HG03039 (cell line): ENCODE measurements around the gene FUOM.

Experiments used
- ATAC-seq: cut with Tn5 transposase; IDR thresholded peaks from one replicate; pipeline ENCODE4 v1.9.1; 2021; ENCODE audit warnings: mild to moderate bottlenecking, moderate library complexity; ENCODE audit not compliant: unreplicated experiment

The FUOM gene

GRCh38 chr10:133315847-133316246 is 42.0 kb downstream of the FUOM start:
- no peak for ATAC-seq

DNA sequence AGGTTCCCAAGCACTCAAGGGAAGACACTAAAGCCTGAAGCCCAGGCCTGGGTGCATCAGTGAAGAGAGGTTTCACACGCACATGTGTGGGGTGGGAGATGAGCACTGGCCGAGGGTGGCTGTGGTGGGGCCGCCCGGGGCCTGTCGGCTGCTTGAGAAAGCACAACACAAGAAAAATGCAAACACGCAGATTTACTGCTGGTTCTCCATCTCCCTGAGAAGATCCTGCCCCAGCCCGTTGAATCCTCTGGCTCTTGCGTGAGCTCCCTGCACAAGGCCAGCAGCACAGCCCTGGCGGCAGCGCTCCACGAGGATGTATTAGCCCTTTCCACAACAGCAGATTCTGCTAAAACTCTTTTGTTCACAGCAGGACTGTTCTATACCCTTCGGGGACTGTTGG is 42.9 kb downstream of the FUOM start:
- no peak for ATAC-seq

- ATAC-seq: no peak
Measured at GRCh38 chr10:133313192-133313591, 44.6 kb downstream of the FUOM start.

- no peak for ATAC-seq
Measured at GRCh38 chr10:133312769-133313145, 45.1 kb downstream of the FUOM start.

- ATAC-seq: no peak
Measured at GRCh38 chr10:133312016-133312768, 45.6 kb downstream of the FUOM start.

DNA sequence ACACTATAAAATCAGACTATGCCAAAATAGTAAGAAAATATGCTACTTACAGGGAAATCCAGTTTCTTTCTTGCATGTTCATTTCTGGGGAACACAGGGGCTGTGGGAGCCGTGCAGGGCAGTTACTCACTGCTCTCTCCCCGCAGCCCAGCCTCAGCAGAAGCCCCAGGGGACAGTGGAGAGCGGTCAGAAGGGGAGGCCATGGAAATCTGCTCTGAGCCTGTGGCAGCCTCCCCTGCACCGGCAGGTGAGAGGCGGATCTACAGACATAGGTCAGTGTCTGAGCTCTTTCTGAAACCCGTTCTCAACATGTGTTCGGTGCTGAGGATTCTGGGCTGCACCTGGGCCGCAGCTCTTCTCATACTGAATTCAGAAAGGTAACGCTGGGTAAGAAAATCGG is 46.2 kb downstream of the FUOM start:
- ATAC-seq: no peak

DNA sequence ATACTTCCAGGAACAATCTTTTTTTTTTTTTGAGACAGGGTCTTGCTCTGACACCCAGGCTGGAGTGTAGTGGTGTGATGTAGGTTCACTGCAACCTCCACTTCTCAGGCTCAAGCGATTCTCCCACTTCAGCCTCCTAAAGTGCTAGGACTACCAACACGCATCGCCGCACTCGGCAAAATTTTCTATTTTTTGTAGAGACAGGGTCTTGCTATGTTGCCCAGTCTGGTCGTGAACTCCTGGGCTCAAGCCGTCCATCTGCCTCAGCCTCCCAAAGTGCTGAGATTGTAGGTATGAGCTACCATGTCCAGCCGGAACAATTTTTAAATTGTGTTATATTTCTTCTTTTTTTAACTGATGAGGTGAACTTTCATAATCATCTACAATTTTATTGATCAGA is 47.0 kb downstream of the FUOM start:
- ATAC-seq: no peak

DNA sequence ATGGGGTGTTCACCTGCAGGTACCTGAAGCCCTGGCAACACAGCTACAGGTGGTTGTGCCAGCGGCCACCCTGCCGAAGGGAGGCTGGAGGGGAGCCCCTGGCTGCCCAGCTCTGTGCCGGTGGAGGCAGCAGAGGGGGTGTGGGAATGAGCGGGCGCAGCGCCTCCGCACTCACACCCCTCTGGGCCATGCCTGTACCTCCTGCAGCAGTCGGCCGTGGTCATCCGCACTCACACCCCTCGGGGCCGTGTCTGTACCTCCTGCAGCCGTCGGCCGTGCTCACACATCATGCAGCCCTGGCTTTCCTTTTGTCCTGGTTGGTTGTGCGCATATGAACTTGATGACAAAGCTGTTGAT is 47.4 kb downstream of the FUOM start:
- no peak for ATAC-seq

- ATAC-seq: no peak
Measured at GRCh38 chr10:133309720-133310398, 48.0 kb downstream of the FUOM start.

DNA sequence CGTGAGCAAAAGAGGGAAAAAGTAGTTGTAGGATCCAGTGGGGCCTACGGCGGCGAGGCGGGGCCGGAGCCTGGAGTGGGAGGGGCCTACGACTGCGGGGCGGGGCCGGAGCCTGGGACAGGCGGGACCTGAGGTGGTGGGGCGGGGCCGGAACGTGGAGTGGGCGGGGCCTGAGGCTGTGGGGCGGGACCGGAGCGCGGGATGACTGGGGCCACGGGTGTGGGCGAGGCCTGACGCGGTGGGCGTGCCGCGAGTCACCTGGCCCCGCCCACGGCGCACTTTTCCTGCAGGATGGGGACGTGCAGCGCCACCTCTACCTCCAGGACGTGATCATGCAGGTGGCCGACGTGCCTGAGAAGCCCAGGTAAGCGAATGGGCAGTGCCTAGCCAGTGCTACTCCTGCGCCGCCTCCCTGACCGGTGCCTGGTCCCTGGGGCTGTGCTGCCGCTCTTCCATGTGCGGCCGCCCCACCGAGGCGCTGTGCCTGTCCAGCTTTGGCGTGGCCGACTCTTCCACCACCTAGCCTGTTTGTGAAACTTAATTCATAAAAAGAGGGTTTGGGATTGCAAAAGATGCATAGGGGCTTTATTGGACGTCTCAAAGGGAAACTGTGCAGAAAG is 48.6 kb downstream of the FUOM start:
- ATAC-seq: peak; percentile 54

- ATAC-seq: peak; percentile 69
Measured at GRCh38 chr10:133308421-133309099, 49.3 kb downstream of the FUOM start, which contains the start of the genes TUBGCP2 and ZNF511. Gene TUBGCP2 (minus strand): TSS chr10:133308872. CDS start chr10:133302941, 5,931 bp downstream. Gene ZNF511 (plus strand): TSS chr10:133308914. CDS start chr10:133308944, 30 bp downstream.

- ATAC-seq: peak; percentile 22
Measured at GRCh38 chr10:133307776-133308420, 49.9 kb downstream of the FUOM start.

DNA sequence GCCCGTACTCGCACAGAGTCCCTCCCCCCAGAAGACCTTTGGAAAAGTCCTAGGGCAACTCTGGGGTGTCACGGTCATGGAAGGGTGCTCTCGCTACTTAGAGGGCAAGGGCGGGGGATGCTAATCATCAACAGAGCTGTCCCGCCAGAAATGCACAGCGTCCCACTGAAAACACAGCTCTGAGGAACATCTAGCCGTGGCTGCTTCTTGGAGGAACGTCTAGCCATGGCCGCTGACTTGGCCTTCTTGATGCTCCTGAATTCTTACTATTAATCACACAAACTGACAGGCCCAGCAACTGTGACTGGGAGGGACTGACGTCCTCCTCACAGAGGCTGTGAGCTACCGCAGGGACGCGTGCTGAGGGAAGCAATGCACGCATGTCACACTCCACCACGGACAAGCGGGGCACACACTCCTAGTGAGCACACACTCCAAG is 50.9 kb downstream of the FUOM start:
- ATAC-seq: no peak

- no peak for ATAC-seq
Measured at GRCh38 chr10:133306097-133306476, 51.7 kb downstream of the FUOM start.
